Testis (tissue), 3 donors: ENCODE measurements around the gene SAMD4A. TPM values are rescaled to one million over a fixed set of nuclear protein-coding genes. Genes with fewer than 3 reads are reported as not detected.

ENCODE experiments used
- DNase-seq: peaks from one replicate; pipeline ENCODE4 v3.0.0-alpha.2; 2019
- H3K27ac ChIP-seq, 2 donors: fragments of 200-600 bp; sonication (generic); one replicate each; pipeline ENCODE4 v1.5.1; 2019
- H3K27me3 ChIP-seq: fragments of 200-600 bp; sonication (generic); one replicate; pipeline ENCODE4 v1.5.1; 2019
- H3K36me3 ChIP-seq: fragments of 200-600 bp; sonication (generic); one replicate; pipeline ENCODE4 v1.5.1; 2017; ENCODE audit warnings: low read depth; ENCODE audit errors: missing control alignments
- H3K4me1 ChIP-seq: fragments of 200-600 bp; sonication (generic); one replicate; pipeline ENCODE4 v1.5.1; 2019
- H3K4me3 ChIP-seq, 2 donors: fragments of 200-600 bp; sonication (generic); one replicate each; pipeline ENCODE4 v1.5.1; 2017 to 2019
- H3K9me3 ChIP-seq: fragments of 200-600 bp; sonication (generic); one replicate; pipeline ENCODE4 v1.5.1; 2017
- POLR2A ChIP-seq: fragments of 450-650 bp; IDR thresholded peaks from one replicate; pipeline ENCODE4 v1.6.1; 2017; ENCODE audit warnings: antibody characterized with exemption, mild to moderate bottlenecking, moderate library complexity
- WGBS, 2 donors: methylation state at CpG; one replicate each; pipeline ENCODE4 v1.1.5; 2018; 5-methylcytosine and 5-hydroxymethylcytosine counted together
- intact Hi-C: fragments of 100-400 bp; cut with DNase I; formaldehyde crosslinking; loops from one replicate; pipeline ENCODE4 v1.15.1; 2023; ENCODE audit warnings: low total_unique reads
- polyA plus RNA-seq: library from polyadenylated mRNA; stranded (reverse); fragments of 350-450 nt; fragmentation: Illumina TruSeq; extraction: RNeasy Lipid Tissue Mini Kit (QIAGEN cat#74804); gene quantifications from one replicate; pipeline ENCODE4 v1.2.3, GENCODE V29; 2014; ENCODE audit warnings: low read depth, low replicate concordance; ENCODE audit not compliant: insufficient read depth
- total RNA-seq, 2 donors: library from RNA; depleted of rRNA; stranded (reverse); fragments of >200 nt; gene quantifications; one replicate each; pipeline ENCODE4 v1.2.3, GENCODE V29; 2016
- TF ChIP-seq, protein P1 (sequence below), 3 experiments: fragments of 450-650 bp in 2 of 3; fragments of 200-600 bp in 1 of 3; sonication (generic) in 1 of 3; IDR thresholded peaks; one replicate each; pipeline ENCODE4 v1.5.1; 2016 to 2019; ENCODE audit warnings: antibody characterized with exemption in 3 of 3, mild to moderate bottlenecking in 2 of 3, moderate library complexity in 1 of 3

The SAMD4A gene
- total and polyA plus RNA-seq, 3 donors from 2014 or later: 103 to 369 (median 259) TPM

GRCh38 chr14:54771411-54772027 lies 204.6 kb downstream of the SAMD4A start:
- WGBS, 2 donors: 76 to 82% methylated on average over 5 to 6 of the region's 6 CpGs
- TF ChIP-seq, protein P1, sequence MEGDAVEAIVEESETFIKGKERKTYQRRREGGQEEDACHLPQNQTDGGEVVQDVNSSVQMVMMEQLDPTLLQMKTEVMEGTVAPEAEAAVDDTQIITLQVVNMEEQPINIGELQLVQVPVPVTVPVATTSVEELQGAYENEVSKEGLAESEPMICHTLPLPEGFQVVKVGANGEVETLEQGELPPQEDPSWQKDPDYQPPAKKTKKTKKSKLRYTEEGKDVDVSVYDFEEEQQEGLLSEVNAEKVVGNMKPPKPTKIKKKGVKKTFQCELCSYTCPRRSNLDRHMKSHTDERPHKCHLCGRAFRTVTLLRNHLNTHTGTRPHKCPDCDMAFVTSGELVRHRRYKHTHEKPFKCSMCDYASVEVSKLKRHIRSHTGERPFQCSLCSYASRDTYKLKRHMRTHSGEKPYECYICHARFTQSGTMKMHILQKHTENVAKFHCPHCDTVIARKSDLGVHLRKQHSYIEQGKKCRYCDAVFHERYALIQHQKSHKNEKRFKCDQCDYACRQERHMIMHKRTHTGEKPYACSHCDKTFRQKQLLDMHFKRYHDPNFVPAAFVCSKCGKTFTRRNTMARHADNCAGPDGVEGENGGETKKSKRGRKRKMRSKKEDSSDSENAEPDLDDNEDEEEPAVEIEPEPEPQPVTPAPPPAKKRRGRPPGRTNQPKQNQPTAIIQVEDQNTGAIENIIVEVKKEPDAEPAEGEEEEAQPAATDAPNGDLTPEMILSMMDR (IDR thresholded peaks at IDR 0.05): no peak
- no peak for TF ChIP-seq POLR2A
- intact Hi-C loops: loop anchor here (5.0 kb wide), 2 partner anchors 79 to 204 kb away; partner anchors contain the start of gene SAMD4A
- DNase-seq: no peak
- Histone ChIP-seq H3K9me3 (no peaks in the 10 kb centered on the region), H3K27ac (no peak overlapping the region), H3K27me3 (no peaks in the 10 kb centered on the region), H3K4me3 (no peak overlapping the region), H3K36me3 (no peaks in the 10 kb centered on the region), H3K4me1 (peaks cover 17% of the 10 kb centered on the region)

- 78 to 87% methylated on average over 7 of the region's 7 CpGs for WGBS, 2 donors
- Histone ChIP-seq H3K9me3 (no peaks in the 10 kb centered on the region), H3K36me3 (no peaks in the 10 kb centered on the region), H3K27me3 (no peaks in the 10 kb centered on the region), H3K4me1 (peaks cover 11% of the 10 kb centered on the region), H3K27ac (peak overlapping the region; percentile 27 to 88), H3K4me3 (no peak overlapping the region)
- DNase-seq: no peak
- TF ChIP-seq POLR2A: no peak
- TF ChIP-seq, protein P1 (IDR thresholded peaks at IDR 0.05): no peak
- intact Hi-C loops: loop anchor here (5.0 kb wide), 2 partner anchors 80 to 205 kb away; partner anchors contain the start of gene SAMD4A
These were observed 205.5 kb downstream of the SAMD4A start for GRCh38 chr14:54772451-54772881.

DNA sequence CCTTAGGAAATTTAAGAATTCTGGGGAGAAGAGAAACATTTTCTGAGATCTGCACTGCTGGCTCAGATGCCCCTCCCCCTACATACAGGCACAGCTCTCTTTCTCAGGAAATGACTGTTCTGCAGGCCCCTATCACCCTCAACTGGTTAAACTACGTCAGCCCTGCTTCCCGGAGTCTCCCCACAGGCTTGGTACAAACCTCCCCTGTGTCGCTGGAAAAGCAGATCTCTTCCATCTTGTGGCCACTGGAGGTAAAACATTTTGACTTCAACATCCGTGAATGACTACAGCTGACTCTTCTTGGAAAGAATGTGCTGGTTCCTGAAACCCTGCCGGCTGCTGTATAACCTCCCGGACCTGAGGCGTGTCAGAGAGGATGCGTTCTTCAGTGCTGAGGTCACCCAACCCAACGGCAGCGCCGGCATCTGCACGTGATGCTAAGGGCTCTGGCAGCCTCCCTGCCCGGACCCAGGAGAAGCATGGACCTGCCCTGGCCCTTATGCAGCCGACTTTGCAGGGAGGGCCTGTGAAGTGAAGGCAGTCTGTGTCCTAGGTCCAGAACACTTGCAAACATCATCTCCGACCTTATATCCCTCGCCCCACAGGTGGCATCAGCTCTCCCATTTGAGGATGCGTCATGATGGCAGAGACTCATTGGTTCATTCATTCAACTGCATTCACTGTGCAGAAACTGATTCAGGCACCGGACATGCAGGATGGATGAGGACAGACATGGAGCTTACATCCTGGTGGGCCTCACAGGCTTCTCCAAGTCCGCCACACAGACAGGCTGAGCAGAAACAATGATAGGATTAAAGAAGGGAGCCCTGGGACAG lies 206.5 kb downstream of the SAMD4A start:
- H3K4me1 ChIP-seq: peaks cover 11% of the 10 kb centered on the region
- no peaks in the 10 kb centered on the region for H3K36me3 ChIP-seq

DNA sequence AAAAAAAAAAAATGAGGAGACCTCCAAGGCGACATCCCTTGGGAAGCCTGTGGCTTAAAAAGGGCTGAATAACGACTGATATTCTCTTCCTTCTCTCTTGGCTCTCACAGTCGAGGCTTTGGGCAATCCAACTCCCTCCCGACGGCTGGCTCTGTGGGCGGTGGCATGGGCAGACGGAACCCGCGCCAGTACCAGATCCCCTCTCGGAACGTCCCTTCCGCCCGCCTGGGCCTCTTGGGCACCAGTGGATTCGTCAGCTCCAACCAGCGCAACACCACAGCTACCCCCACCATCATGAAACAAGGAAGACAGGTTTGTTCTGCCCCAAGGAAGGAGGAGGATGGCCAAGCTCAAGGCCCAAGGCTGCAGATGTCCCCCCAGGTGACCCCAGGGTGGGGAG lies 207.9 kb downstream of the SAMD4A start:
- no peaks in the 10 kb centered on the region for H3K36me3 ChIP-seq
- H3K27ac ChIP-seq: no peak overlapping the region
- TF ChIP-seq POLR2A: no peak
- TF ChIP-seq, protein P1 (IDR thresholded peaks at IDR 0.05): no peak
- no peak overlapping the region for H3K4me3 ChIP-seq
- WGBS, 2 donors: 94 to 95% methylated on average over 15 of the region's 15 CpGs
- H3K4me1 ChIP-seq: peaks cover 11% of the 10 kb centered on the region
- intact Hi-C loops: loop anchor here (5.0 kb wide), 2 partner anchors 83 to 208 kb away; partner anchors contain the start of gene SAMD4A
- DNase-seq: no peak
- H3K27me3 ChIP-seq: no peaks in the 10 kb centered on the region
- H3K9me3 ChIP-seq: no peaks in the 10 kb centered on the region

More for the DNA sequence above, 206.5 kb downstream of the SAMD4A start:
- peak; percentile 74 for DNase-seq
- no peak overlapping the region for H3K4me3 ChIP-seq
- WGBS, 2 donors: 47 to 57% methylated on average over 11 to 19 of the region's 19 CpGs
- peak overlapping the region; percentile 27 to 88 for H3K27ac ChIP-seq
- no peaks in the 10 kb centered on the region for H3K9me3 ChIP-seq
- H3K27me3 ChIP-seq: no peaks in the 10 kb centered on the region
- intact Hi-C loops: loop anchor here (5.0 kb wide), 2 partner anchors 81 to 206 kb away; partner anchors contain the start of gene SAMD4A
- TF ChIP-seq, protein P1 (IDR thresholded peaks at IDR 0.05): peak; percentile 51 to 82 (median 81)
- no peak for TF ChIP-seq POLR2A
